SJSA1 (cell line): ENCODE data around the gene PRKRIP1. TPM values are rescaled to one million over a fixed set of nuclear protein-coding genes. Genes with fewer than 3 reads are reported as not detected.
"Not testable (repeated sequence)": the region's sequence is repeated elsewhere in the genome, so short reads cannot be mapped to it uniquely, and the experiment has no call there.

Experiments used
- DNase-seq, 2 experiments: peaks; one replicate each; pipeline ENCODE4 v3.0.0-alpha.2; 2015 to 2020; ENCODE audit warnings: low spot score in 2 of 2, low read depth in 1 of 2
- H3K27ac ChIP-seq: fragments of 250-450 bp; sonication (Bioruptor Pico); 2 replicates; pipeline ENCODE4 v1.5.1; 2020; ENCODE audit warnings: mild to moderate bottlenecking, moderate library complexity
- H3K27me3 ChIP-seq: fragments of 250-450 bp; sonication (Bioruptor Pico); replicated peaks from 2 replicates; pipeline ENCODE4 v1.5.1; 2020; ENCODE audit warnings: mild to moderate bottlenecking, moderate library complexity
- H3K36me3 ChIP-seq: fragments of 250-450 bp; sonication (Bioruptor Pico); 2 replicates; pipeline ENCODE4 v1.5.1; 2020; ENCODE audit warnings: mild to moderate bottlenecking
- H3K4me1 ChIP-seq: fragments of 250-450 bp; sonication (Bioruptor Pico); replicated peaks from 2 replicates; pipeline ENCODE4 v1.6.1; 2021; ENCODE audit warnings: mild to moderate bottlenecking
- H3K4me3 ChIP-seq: fragments of 250-450 bp; sonication (Bioruptor Pico); 2 replicates; pipeline ENCODE4 v1.5.1; 2020; ENCODE audit warnings: mild to moderate bottlenecking
- H3K9me3 ChIP-seq: fragments of 250-450 bp; sonication (Bioruptor Pico); replicated peaks from 2 replicates; pipeline ENCODE4 v1.5.1; 2020; ENCODE audit warnings: mild to moderate bottlenecking
- total RNA-seq: library from RNA; depleted of rRNA; stranded (reverse); fragments of >200 nt; shearing (Covaris generic); gene quantifications from 2 replicates; pipeline ENCODE4 v1.2.3, GENCODE V29; 2014

The PRKRIP1 gene
- total RNA-seq, 1 experiment from 2014 or later: 29.6 TPM

- peak; percentile 89 to 95 for DNase-seq
- peaks cover 44% of the 10 kb centered on the region for H3K36me3 ChIP-seq
- H3K27ac ChIP-seq: peak within 1 kb of the TSS; percentile 45
- no peaks in the 10 kb centered on the region for H3K27me3 ChIP-seq
- peak within 1 kb of the TSS; percentile 88 for H3K4me3 ChIP-seq
- H3K9me3 ChIP-seq: 0 out of 2 replicates have a peak, but pooled peaks cover 2% of the 10 kb centered on the region
- peaks cover 16% of the 10 kb centered on the region for H3K4me1 ChIP-seq
Measured at GRCh38 chr7:102464577-102465280, 68.6 kb downstream of the PRKRIP1 start, which contains the start of the genes ALKBH4 and LRWD1. Gene ALKBH4, minus strand, starts transcription at chr7:102464863. Its CDS starts 27 bp downstream, at chr7:102464836. Gene LRWD1, plus strand, starts transcription at chr7:102464984. Its CDS starts 97 bp downstream, at chr7:102465081.

GRCh38 chr7:102466097-102466496 is 69.9 kb downstream of the PRKRIP1 start:
- Histone ChIP-seq H3K4me1 (peaks cover 16% of the 10 kb centered on the region), H3K27me3 (no peaks in the 10 kb centered on the region), H3K36me3 (peaks cover 58% of the 10 kb centered on the region), H3K4me3 (peak overlapping the region; percentile 88), H3K27ac (no peak overlapping the region), H3K9me3 (0 out of 2 replicates have a peak, but pooled peaks cover 2% of the 10 kb centered on the region)
- DNase-seq: no peak

- Histone ChIP-seq H3K9me3 (0 out of 2 replicates have a peak, but pooled peaks cover 2% of the 10 kb centered on the region), H3K36me3 (peaks cover 75% of the 10 kb centered on the region), H3K27ac (no peak overlapping the region), H3K4me1 (peaks cover 16% of the 10 kb centered on the region), H3K4me3 (no peak overlapping the region), H3K27me3 (no peaks in the 10 kb centered on the region)
- no peak for DNase-seq
Measured at GRCh38 chr7:102467581-102468477, 71.7 kb downstream of the PRKRIP1 start.

GRCh38 chr7:102468478-102469350 is 72.6 kb downstream of the PRKRIP1 start:
- H3K36me3 ChIP-seq: peaks cover 81% of the 10 kb centered on the region
- H3K27ac ChIP-seq: no peak overlapping the region
- no peaks in the 10 kb centered on the region for H3K27me3 ChIP-seq
- peaks cover 13% of the 10 kb centered on the region for H3K4me1 ChIP-seq
- H3K4me3 ChIP-seq: no peak overlapping the region
- H3K9me3 ChIP-seq: 0 out of 2 replicates have a peak, but pooled peaks cover 2% of the 10 kb centered on the region
- DNase-seq: no peak

GRCh38 chr7:102469351-102469971 is 73.3 kb downstream of the PRKRIP1 start:
- H3K4me3 ChIP-seq: no peak overlapping the region
- no peak overlapping the region for H3K27ac ChIP-seq
- H3K27me3 ChIP-seq: no peaks in the 10 kb centered on the region
- DNase-seq: no peak
- H3K36me3 ChIP-seq: peaks cover 80% of the 10 kb centered on the region
- H3K4me1 ChIP-seq: peaks cover 10% of the 10 kb centered on the region
- H3K9me3 ChIP-seq: 0 out of 2 replicates have a peak, but pooled peaks cover 1% of the 10 kb centered on the region

- DNase-seq: no peak
- H3K27ac ChIP-seq: no peak overlapping the region
- no peak overlapping the region for H3K4me3 ChIP-seq
- no peaks in the 10 kb centered on the region for H3K27me3 ChIP-seq
- H3K4me1 ChIP-seq: peaks cover 10% of the 10 kb centered on the region
- peaks cover 78% of the 10 kb centered on the region for H3K36me3 ChIP-seq
- no peaks in the 10 kb centered on the region for H3K9me3 ChIP-seq
Measured at GRCh38 chr7:102469972-102470825, 74.0 kb downstream of the PRKRIP1 start.

- Histone ChIP-seq H3K4me3 (no peak overlapping the region), H3K4me1 (no peaks in the 10 kb centered on the region; the same call in 1 of the 2 replicates), H3K36me3 (peaks cover 71% of the 10 kb centered on the region), H3K9me3 (no peaks in the 10 kb centered on the region), H3K27ac (no peak overlapping the region), H3K27me3 (no peaks in the 10 kb centered on the region)
- DNase-seq: no peak
Measured at GRCh38 chr7:102471791-102472125, 75.6 kb downstream of the PRKRIP1 start.

GRCh38 chr7:102472126-102473041 is 76.2 kb downstream of the PRKRIP1 start:
- H3K27ac ChIP-seq: no peak overlapping the region
- DNase-seq: no peak

GRCh38 chr7:102473271-102473991 is 77.3 kb downstream of the PRKRIP1 start:
- H3K9me3 ChIP-seq: no peaks in the 10 kb centered on the region
- no peak overlapping the region for H3K27ac ChIP-seq

More at GRCh38 chr7:102472126-102473041, 76.2 kb downstream of the PRKRIP1 start:
- H3K36me3 ChIP-seq: peaks cover 65% of the 10 kb centered on the region
- no peaks in the 10 kb centered on the region; the same call in 1 of the 2 replicates for H3K4me1 ChIP-seq
- no peaks in the 10 kb centered on the region for H3K9me3 ChIP-seq
- no peak overlapping the region for H3K4me3 ChIP-seq
- no peaks in the 10 kb centered on the region for H3K27me3 ChIP-seq

GRCh38 chr7:102474116-102474515 is 78.0 kb downstream of the PRKRIP1 start:
- not testable (repeated sequence) for H3K27ac ChIP-seq, H3K4me3 ChIP-seq, H3K27me3 ChIP-seq

More at GRCh38 chr7:102473271-102473991, 77.3 kb downstream of the PRKRIP1 start:
- no peak overlapping the region for H3K4me3 ChIP-seq
- H3K4me1 ChIP-seq: no peaks in the 10 kb centered on the region
- DNase-seq: no peak
- H3K27me3 ChIP-seq: no peaks in the 10 kb centered on the region
- peaks cover 54% of the 10 kb centered on the region for H3K36me3 ChIP-seq

More at GRCh38 chr7:102474116-102474515, 78.0 kb downstream of the PRKRIP1 start:
- not testable (repeated sequence) for H3K4me1 ChIP-seq, H3K9me3 ChIP-seq, DNase-seq
- peaks cover 48% of the 10 kb centered on the region for H3K36me3 ChIP-seq
